Endodermal cell (in vitro differentiated cells): ENCODE measurements around the gene IL1B. TPM values are rescaled to one million over a fixed set of nuclear protein-coding genes. Genes with fewer than 3 reads are reported as not detected.

Experiments used
- DNase-seq: peaks from one replicate; pipeline ENCODE4 v3.0.0-alpha.2; 2017
- H3K27ac ChIP-seq: 2 replicates; pipeline ENCODE4 v1.5.1; 2013; ENCODE audit warnings: mild to moderate bottlenecking, low read depth, low read length, moderate library complexity
- H3K27me3 ChIP-seq: 2 replicates; pipeline ENCODE4 v1.6.1; 2013; ENCODE audit warnings: mild to moderate bottlenecking, low read length, moderate library complexity; ENCODE audit not compliant: insufficient read depth, control insufficient read depth, poor library complexity, severe bottlenecking
- H3K36me3 ChIP-seq: 2 replicates; pipeline ENCODE4 v1.7.0; 2013; ENCODE audit warnings: mild to moderate bottlenecking, low read length, moderate library complexity; ENCODE audit not compliant: control insufficient read depth, insufficient read depth
- H3K4me1 ChIP-seq: one replicate; pipeline ENCODE4 v1.7.0; 2013; ENCODE audit warnings: low read length; ENCODE audit not compliant: control insufficient read depth, insufficient read depth
- H3K4me3 ChIP-seq: 2 replicates; pipeline ENCODE4 v1.5.1; 2013; ENCODE audit warnings: mild to moderate bottlenecking, low read length, moderate library complexity
- H3K9ac ChIP-seq: 2 replicates; pipeline ENCODE4 v1.6.1; 2013; ENCODE audit warnings: mild to moderate bottlenecking, low read length, moderate library complexity; ENCODE audit not compliant: poor library complexity, severe bottlenecking; ENCODE audit errors: extremely low read depth
- H3K9me3 ChIP-seq: 2 replicates; pipeline ENCODE4 v1.6.1; 2013; ENCODE audit warnings: mild to moderate bottlenecking, low read length, moderate library complexity; ENCODE audit not compliant: control insufficient read depth
- H3K27ac Mint-ChIP-seq: 2 replicates; pipeline ENCODE4 v1.8.0; 2020; ENCODE audit warnings: mixed read lengths
- H3K27me3 Mint-ChIP-seq: 2 replicates; pipeline ENCODE4 v1.8.0; 2021; ENCODE audit warnings: mild to moderate bottlenecking, mixed read lengths; ENCODE audit not compliant: insufficient read depth
- H3K36me3 Mint-ChIP-seq: 2 replicates; pipeline ENCODE4 v1.8.0; 2020; ENCODE audit warnings: low read depth, mixed read lengths
- H3K4me1 Mint-ChIP-seq: 2 replicates; pipeline ENCODE4 v1.8.0; 2020; ENCODE audit warnings: mixed read lengths
- H3K4me3 Mint-ChIP-seq: 2 replicates; pipeline ENCODE4 v1.8.0; 2020; ENCODE audit warnings: mild to moderate bottlenecking, moderate library complexity, mixed read lengths
- H3K9me3 Mint-ChIP-seq: 2 replicates; pipeline ENCODE4 v1.8.0; 2020; ENCODE audit warnings: mild to moderate bottlenecking, mixed read lengths
- CTCF ChIP-seq: fragments of 200-600 bp; sonication (generic); conservative IDR thresholded peaks from 2 replicates; pipeline ENCODE4 v1.5.0; 2021; ENCODE audit warnings: antibody characterized with exemption, mild to moderate bottlenecking
- WGBS, 2 experiments: methylation state at CpG; one replicate each; pipeline versions ENCODE4 v1.1.5 to v1.1.7; 2013; ENCODE audit warnings: missing lambda C conversion rate in 2 of 2, mixed read lengths in 1 of 2; ENCODE audit not compliant: insufficient coverage in 1 of 2, insufficient read length in 1 of 2; 5-methylcytosine and 5-hydroxymethylcytosine counted together
- total RNA-seq, 2 donors: library from RNA; stranded (reverse); fragmentation: NEBNext Ultra II Directional in 1 of 2; extraction: Animal tissue kit (Norgen Biotek cat#: 25700) in 1 of 2; gene quantifications; 2 replicates in 1 of 2; 3 replicates in 1 of 2; pipeline ENCODE4 v1.2.1, GENCODE V29; 2021

Gene IL1B
- total RNA-seq, 2 donors from 2014 or later, result not detected

GRCh38 chr2:112830682-112831512 lies 5.7 kb downstream of the IL1B start:
- 60 to 82% methylated on average over 2 to 4 of the region's 5 CpGs for WGBS, 2 experiments
- no peak overlapping the region for H3K4me3 Mint-ChIP-seq
- Histone ChIP-seq H3K4me3 (no peak overlapping the region), H3K9ac (no peak overlapping the region), H3K27me3 (no peaks in the 10 kb centered on the region), H3K9me3 (no peaks in the 10 kb centered on the region), H3K36me3 (no peaks in the 10 kb centered on the region), H3K27ac (no peak overlapping the region), H3K4me1 (no peaks in the 10 kb centered on the region)
- H3K36me3 Mint-ChIP-seq, result no peaks in the 10 kb centered on the region
- no peaks in the 10 kb centered on the region for H3K9me3 Mint-ChIP-seq
- no peak overlapping the region for H3K27ac Mint-ChIP-seq
- no peak for TF ChIP-seq CTCF
- H3K4me1 Mint-ChIP-seq, result no peaks in the 10 kb centered on the region
- DNase-seq, result no peak
- H3K27me3 Mint-ChIP-seq, result no peaks in the 10 kb centered on the region

GRCh38 chr2:112829961-112830681 lies 6.5 kb downstream of the IL1B start:
- Histone ChIP-seq H3K9ac (no peak overlapping the region), H3K9me3 (no peaks in the 10 kb centered on the region), H3K4me3 (no peak overlapping the region), H3K27ac (no peak overlapping the region), H3K4me1 (no peaks in the 10 kb centered on the region), H3K27me3 (no peaks in the 10 kb centered on the region), H3K36me3 (no peaks in the 10 kb centered on the region)
- TF ChIP-seq CTCF, result no peak
- Mint-ChIP-seq H3K27me3 (no peaks in the 10 kb centered on the region), H3K36me3 (no peaks in the 10 kb centered on the region), H3K9me3 (no peaks in the 10 kb centered on the region), H3K4me1 (no peaks in the 10 kb centered on the region), H3K4me3 (no peak overlapping the region), H3K27ac (no peak overlapping the region)
- WGBS, 2 experiments, result 94 to 100% methylated on average over 4 to 10 of the region's 10 CpGs
- peak; percentile 26 for DNase-seq

GRCh38 chr2:112829101-112829960 lies 7.2 kb downstream of the IL1B start:
- Mint-ChIP-seq H3K4me1 (no peaks in the 10 kb centered on the region), H3K27me3 (no peaks in the 10 kb centered on the region), H3K9me3 (no peaks in the 10 kb centered on the region), H3K4me3 (no peak overlapping the region), H3K36me3 (no peaks in the 10 kb centered on the region), H3K27ac (no peak overlapping the region)
- Histone ChIP-seq H3K36me3 (no peaks in the 10 kb centered on the region), H3K9me3 (no peaks in the 10 kb centered on the region), H3K4me1 (no peaks in the 10 kb centered on the region), H3K27ac (no peak overlapping the region), H3K9ac (no peak overlapping the region), H3K4me3 (no peak overlapping the region), H3K27me3 (no peaks in the 10 kb centered on the region)
- peak; percentile 5 for DNase-seq
- no peak for TF ChIP-seq CTCF
- 93 to 94% methylated on average over 3 to 5 of the region's 5 CpGs for WGBS, 2 experiments
